Lower leg skin (tissue), 3 donors: Measurements from ENCODE around the gene DOK5.

ENCODE experiments used
- POLR2A ChIP-seq, 2 donors: fragments of 450-650 bp; IDR thresholded peaks; one replicate each; pipeline ENCODE4 v1.6.1; 2016 to 2017; ENCODE audit warnings: antibody characterized with exemption in 2 of 2, mild to moderate bottlenecking in 1 of 2, moderate library complexity in 1 of 2
- TF ChIP-seq, protein P1 (sequence below), 3 donors: fragments of 450-650 bp; IDR thresholded peaks; one replicate each; pipeline ENCODE4 v1.5.1; 2016; ENCODE audit warnings: antibody characterized with exemption in 3 of 3, mild to moderate bottlenecking in 3 of 3, moderate library complexity in 2 of 3

DNA sequence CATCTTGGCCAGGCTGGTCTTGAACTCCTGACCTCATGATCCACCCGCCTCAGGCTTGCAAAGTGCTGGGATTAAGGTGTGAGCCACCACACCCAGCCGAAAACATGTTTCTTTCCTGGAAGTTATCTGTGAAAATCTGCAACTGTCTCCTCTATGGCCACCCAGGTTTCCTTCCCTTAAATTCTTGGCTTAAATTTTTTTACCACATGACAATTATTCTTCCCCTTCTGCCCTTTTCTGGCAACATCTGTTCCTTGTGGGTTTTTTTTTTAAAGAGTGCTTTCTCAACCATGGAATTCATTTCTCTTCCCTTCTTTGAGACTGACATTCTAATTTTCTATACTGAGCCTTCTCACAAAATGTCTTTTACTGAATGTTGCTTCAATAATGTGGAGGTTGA is 59.6 kb downstream of the DOK5 start:
- TF ChIP-seq, protein P1, sequence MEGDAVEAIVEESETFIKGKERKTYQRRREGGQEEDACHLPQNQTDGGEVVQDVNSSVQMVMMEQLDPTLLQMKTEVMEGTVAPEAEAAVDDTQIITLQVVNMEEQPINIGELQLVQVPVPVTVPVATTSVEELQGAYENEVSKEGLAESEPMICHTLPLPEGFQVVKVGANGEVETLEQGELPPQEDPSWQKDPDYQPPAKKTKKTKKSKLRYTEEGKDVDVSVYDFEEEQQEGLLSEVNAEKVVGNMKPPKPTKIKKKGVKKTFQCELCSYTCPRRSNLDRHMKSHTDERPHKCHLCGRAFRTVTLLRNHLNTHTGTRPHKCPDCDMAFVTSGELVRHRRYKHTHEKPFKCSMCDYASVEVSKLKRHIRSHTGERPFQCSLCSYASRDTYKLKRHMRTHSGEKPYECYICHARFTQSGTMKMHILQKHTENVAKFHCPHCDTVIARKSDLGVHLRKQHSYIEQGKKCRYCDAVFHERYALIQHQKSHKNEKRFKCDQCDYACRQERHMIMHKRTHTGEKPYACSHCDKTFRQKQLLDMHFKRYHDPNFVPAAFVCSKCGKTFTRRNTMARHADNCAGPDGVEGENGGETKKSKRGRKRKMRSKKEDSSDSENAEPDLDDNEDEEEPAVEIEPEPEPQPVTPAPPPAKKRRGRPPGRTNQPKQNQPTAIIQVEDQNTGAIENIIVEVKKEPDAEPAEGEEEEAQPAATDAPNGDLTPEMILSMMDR (IDR thresholded peaks at IDR 0.05) = no peak
- TF ChIP-seq POLR2A (IDR thresholded peaks at IDR 0.05) = no peak
